Activated T-helper 9 cell treated with anti-CD3 and anti-CD28 coated beads, Interleukin-2, amount 50 U/mL, for 16 hours (primary cell): ENCODE measurements around the gene OTOS.

ENCODE experiments used
- DNase-seq: peaks from one replicate; pipeline ENCODE4 v3.0.0-alpha.2; 2020; ENCODE audit warnings: low read depth

OTOS gene

GRCh38 chr2:240151477-240152031 is 11.1 kb upstream of the OTOS start:
- DNase-seq, result no peak

GRCh38 chr2:240149943-240150784 is 9.7 kb upstream of the OTOS start:
- no peak for DNase-seq

GRCh38 chr2:240147911-240148587 is 7.6 kb upstream of the OTOS start:
- DNase-seq, result no peak

- no peak for DNase-seq
Measured at GRCh38 chr2:240147382-240147781, 6.9 kb upstream of the OTOS start.

DNA sequence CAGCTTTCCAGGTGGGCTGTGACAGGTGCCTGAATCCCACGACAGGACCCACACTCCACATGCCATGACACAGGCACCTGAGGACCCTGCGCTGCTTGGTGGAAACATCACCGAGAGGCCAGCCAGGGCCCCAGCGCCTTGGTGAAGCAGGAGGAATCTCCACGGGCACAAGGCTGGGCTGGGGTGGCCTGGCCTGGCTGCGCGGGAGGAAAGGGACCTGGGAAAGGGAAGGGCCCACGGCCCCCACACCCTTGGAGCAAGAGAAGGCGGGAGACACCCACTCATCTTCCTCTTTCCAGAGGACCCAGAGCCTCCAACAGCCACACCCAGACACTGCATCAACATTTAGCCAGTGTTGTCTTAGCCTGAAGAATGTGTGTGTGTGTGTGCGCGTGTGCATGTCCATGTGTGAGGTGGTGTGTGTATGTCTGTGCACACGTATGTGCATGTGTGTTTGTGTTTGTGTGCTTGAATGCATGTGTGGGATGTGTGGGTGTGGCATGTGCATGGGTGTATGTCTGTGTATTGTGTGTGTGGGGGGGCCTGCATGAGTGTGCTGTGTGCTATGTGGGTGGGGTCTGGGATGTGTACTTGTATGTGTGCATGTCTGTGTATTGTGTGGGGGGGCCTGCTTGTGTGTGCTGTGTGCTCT is 6.3 kb upstream of the OTOS start:
- no peak for DNase-seq

- no peak for DNase-seq
Measured at GRCh38 chr2:240146141-240146561, 5.7 kb upstream of the OTOS start.

- no peak for DNase-seq
Measured at GRCh38 chr2:240145461-240145860, 5.0 kb upstream of the OTOS start.

GRCh38 chr2:240144649-240145261 is 4.3 kb upstream of the OTOS start:
- no peak for DNase-seq

DNA sequence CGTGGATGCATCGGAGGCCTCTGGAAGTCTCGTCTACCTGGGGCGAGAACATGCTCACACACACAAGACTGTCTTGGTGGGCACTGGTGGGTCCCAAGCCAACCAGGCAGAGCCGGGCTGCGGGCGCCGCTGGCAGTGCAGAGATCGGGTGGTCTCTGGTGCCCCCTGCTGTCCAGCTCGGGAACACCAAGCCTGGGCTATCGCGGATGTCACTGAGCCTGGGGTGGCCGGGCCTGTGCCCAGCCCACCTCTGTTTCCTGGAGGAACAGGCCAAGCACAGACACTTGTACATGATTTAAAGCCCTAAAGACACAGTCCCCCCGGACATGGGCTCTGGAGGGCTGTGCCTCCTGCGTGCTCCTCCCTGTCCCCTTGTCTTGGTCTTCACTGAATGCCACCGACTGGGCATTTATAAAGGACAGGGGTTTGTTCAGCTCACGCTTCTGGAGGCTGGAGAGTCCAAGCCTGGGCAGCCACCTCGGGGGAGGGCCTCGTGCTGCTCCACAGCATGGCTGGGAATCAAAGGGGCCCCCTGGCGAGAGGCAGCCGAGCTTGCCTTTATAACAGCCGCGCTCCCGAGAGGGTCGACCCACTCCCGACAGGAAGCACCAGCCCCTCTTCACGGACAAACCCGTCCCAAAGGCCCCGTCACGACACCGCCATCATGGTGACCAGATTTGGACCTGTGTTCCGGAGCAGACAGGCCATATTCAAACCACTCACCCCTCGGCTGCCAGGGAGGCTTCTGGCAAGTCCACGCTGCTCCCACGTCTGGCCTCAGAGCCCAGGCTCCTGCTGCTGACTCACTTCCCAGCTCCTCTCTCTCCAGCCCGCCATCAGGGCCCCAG is 3.6 kb upstream of the OTOS start:
- peak; percentile 73 for DNase-seq

DNA sequence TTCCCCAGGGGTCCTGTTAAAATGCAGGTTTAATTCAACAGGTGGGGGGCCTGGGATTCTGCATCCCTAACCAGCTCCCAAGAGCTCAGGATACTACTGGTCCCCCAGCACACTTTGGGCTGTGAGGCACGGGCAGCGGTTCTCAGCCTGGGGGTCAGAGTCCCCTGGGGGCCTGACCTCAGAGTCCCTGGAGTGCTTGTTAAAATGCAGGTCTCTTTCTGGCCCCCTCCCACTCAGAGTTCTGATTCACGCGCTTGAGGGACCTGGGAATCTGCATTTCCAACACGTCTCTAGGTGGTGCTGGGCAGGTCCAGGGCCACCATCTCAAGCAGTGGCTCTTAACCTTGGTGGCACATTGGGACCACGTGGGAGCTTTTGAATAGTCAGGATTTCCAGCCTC is 2.8 kb upstream of the OTOS start:
- no peak for DNase-seq

- no peak for DNase-seq
Measured at GRCh38 chr2:240142859-240143258, 2.4 kb upstream of the OTOS start.

- no peak for DNase-seq
Measured at GRCh38 chr2:240142256-240142775, 1.9 kb upstream of the OTOS start.

DNA sequence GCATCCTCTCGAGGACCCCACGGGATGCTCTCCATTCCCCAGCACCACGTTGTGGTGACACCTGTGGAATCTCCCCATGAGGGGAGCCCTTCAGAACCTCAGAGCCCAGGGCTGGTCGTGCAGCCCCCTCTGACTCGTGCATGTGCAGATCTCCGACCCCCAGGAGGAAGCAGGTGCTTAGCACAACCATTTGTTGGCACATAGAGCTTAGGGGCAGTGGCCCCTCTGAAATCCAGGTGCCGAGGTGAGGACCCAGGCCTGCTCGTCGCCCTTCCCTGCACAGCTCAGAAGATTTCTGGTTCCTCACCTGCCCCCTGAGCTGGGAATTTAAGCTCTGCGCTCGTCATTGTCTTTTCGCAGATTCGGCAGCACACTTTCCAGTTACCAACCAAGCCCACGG is 1.3 kb upstream of the OTOS start:
- DNase-seq, result no peak

GRCh38 chr2:240140920-240141319 is 462 bp upstream of the OTOS start:
- no peak for DNase-seq

- no peak for DNase-seq
Measured at GRCh38 chr2:240139666-240140393, 628 bp downstream of the OTOS start.

- no peak for DNase-seq
Measured at GRCh38 chr2:240139011-240139441, 1.4 kb downstream of the OTOS start.

- no peak for DNase-seq
Measured at GRCh38 chr2:240138254-240138984, 2.0 kb downstream of the OTOS start.

GRCh38 chr2:240137596-240138253 is 2.7 kb downstream of the OTOS start:
- no peak for DNase-seq

DNA sequence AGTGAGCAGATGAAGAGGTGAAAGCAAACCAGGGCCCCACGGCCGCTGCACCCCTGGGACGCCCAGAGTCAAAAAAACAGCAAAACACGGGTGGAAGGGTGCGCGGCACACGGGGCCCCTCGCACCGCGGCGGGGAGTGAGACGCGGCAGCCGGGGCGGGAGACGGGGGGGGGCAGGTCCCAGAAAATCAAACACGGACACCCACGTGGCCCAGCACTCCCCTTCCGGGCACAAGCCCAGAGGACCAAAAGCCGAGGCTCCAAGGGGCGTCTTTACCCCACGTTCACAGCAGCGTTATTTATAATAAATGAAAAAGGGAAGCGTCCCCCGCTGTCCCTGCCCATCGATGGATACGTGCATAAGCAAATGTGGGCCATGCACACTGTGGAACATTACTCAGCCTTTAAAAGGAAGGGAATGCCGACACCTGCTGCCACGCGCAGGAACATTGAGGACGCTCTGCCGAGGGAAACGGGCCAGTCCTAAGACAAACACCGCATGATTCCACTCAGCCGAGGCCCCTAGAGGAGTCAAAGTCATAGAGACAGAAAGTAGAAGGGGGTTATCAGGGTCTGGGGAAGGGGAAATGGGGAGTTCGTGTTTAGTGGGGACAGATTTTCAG is 3.7 kb downstream of the OTOS start:
- no peak for DNase-seq
